Thyroid gland (tissue), 4 donors: ENCODE results near the gene WDR86. TPM values are rescaled to one million over a fixed set of nuclear protein-coding genes. Genes with fewer than 3 reads are reported as not detected.

ENCODE experiments used
- DNase-seq, 2 donors: peaks; one replicate each; pipeline ENCODE4 v3.0.0-alpha.2; 2019
- H3K27ac ChIP-seq, 3 donors: fragments of 200-600 bp; sonication (generic); 1 replicate in 2 of 3; 2 replicates in 1 of 3; pipeline ENCODE4 v1.5.1; 2016 to 2019; ENCODE audit warnings: mild to moderate bottlenecking in 1 of 3, moderate library complexity in 1 of 3
- H3K27me3 ChIP-seq: fragments of 200-600 bp; sonication (generic); one replicate; pipeline ENCODE4 v1.5.1; 2019
- H3K36me3 ChIP-seq, 2 donors: fragments of 200-600 bp; sonication (generic); one replicate each; pipeline ENCODE4 v1.5.1; 2016 to 2019
- H3K4me1 ChIP-seq, 2 donors: fragments of 200-600 bp; sonication (generic); one replicate each; pipeline ENCODE4 v1.5.1; 2017 to 2019
- H3K4me3 ChIP-seq, 3 donors: fragments of 200-600 bp; sonication (generic); replicated peaks in 1 of 3; 1 replicate in 2 of 3; 2 replicates in 1 of 3; pipeline ENCODE4 v1.5.1; 2016; ENCODE audit warnings: mild to moderate bottlenecking in 1 of 3
- H3K9me3 ChIP-seq: fragments of 200-600 bp; sonication (generic); one replicate; pipeline ENCODE4 v1.5.1; 2017
- POLR2A ChIP-seq, 2 donors: fragments of 450-650 bp; IDR thresholded peaks; one replicate each; pipeline ENCODE4 v1.6.1; 2017; ENCODE audit warnings: antibody characterized with exemption in 2 of 2, mild to moderate bottlenecking in 2 of 2, moderate library complexity in 1 of 2
- WGBS, 2 donors: methylation state at CpG; one replicate each; pipeline ENCODE4 v1.1.5; 2017; 5-methylcytosine and 5-hydroxymethylcytosine counted together
- intact Hi-C: fragments of 100-400 bp; cut with DNase I; formaldehyde crosslinking; loops from one replicate; pipeline ENCODE4 v1.15.1; 2023
- total RNA-seq, 4 donors: library from RNA; depleted of rRNA; stranded (reverse); fragments of >200 nt; gene quantifications; one replicate each; pipeline ENCODE4 v1.2.3, GENCODE V29; 2016
- TF ChIP-seq, protein P1 (sequence below), 6 experiments: fragments of 200-600 bp in 3 of 6; fragments of 450-650 bp in 3 of 6; sonication (generic) in 3 of 6; IDR thresholded peaks; one replicate each; pipeline ENCODE4 v1.5.1; 2016 to 2019; ENCODE audit warnings: antibody characterized with exemption in 6 of 6, mild to moderate bottlenecking in 2 of 6, inconsistent platforms in 1 of 6, moderate library complexity in 1 of 6

Gene WDR86
- total RNA-seq, 4 donors from 2014 or later, result 99.5 to 203 (median 142) TPM

DNA sequence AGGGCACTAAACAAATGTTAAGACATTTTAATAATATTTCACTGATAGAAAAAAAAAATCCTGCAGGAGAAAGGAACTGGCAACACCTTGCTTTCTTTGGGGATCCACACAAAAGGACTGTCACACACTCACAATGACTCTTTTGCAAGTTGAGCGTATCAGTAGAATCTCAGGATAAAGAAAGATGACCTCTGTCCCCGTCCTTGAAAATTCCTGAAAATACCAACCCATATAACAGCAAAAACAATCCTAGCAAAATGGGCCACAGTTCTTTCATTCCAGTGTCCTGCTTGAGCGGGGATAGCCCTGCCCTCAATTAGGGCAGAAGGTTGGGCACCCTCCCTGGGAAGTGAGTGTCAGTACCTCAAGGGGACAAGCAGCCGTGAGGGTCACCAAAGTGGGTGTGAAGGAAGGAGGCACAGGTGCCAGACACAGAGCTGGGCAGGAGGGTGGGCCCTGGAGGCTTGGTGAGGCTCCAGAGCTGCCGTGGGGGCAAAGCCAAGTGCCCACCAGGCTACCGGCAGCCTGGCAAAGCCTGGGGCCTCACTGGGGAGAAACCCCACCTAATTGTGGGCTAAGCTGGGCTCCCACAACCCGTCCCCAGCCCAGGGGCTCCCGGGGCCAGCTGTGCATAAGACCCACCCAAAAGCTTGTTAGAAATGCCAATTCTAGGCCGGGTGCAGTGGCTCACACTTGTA, 2.8 kb downstream of the WDR86 start:
- 69 to 83% methylated on average over 5 to 6 of the region's 9 CpGs for WGBS, 2 donors
- H3K36me3 ChIP-seq, result no peaks in the 10 kb centered on the region
- no peaks in the 10 kb centered on the region for H3K9me3 ChIP-seq
- H3K4me1 ChIP-seq, result peaks cover 29 to 48% of the 10 kb centered on the region in 2 donors
- peak overlapping the region in 2 of 3 donors; percentile 8 to 89 for H3K27ac ChIP-seq
- DNase-seq, result no peak
- H3K4me3 ChIP-seq, result no peak overlapping the region
- intact Hi-C loops, result loop anchor here (5.0 kb wide), 1 partner anchor 35 kb away; no protein-coding TSS in a partner anchor
- no peaks in the 10 kb centered on the region for H3K27me3 ChIP-seq
- TF ChIP-seq POLR2A (IDR thresholded peaks at IDR 0.05), result no peak
- TF ChIP-seq, protein P1, sequence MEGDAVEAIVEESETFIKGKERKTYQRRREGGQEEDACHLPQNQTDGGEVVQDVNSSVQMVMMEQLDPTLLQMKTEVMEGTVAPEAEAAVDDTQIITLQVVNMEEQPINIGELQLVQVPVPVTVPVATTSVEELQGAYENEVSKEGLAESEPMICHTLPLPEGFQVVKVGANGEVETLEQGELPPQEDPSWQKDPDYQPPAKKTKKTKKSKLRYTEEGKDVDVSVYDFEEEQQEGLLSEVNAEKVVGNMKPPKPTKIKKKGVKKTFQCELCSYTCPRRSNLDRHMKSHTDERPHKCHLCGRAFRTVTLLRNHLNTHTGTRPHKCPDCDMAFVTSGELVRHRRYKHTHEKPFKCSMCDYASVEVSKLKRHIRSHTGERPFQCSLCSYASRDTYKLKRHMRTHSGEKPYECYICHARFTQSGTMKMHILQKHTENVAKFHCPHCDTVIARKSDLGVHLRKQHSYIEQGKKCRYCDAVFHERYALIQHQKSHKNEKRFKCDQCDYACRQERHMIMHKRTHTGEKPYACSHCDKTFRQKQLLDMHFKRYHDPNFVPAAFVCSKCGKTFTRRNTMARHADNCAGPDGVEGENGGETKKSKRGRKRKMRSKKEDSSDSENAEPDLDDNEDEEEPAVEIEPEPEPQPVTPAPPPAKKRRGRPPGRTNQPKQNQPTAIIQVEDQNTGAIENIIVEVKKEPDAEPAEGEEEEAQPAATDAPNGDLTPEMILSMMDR (IDR thresholded peaks at IDR 0.05), result no peak

DNA sequence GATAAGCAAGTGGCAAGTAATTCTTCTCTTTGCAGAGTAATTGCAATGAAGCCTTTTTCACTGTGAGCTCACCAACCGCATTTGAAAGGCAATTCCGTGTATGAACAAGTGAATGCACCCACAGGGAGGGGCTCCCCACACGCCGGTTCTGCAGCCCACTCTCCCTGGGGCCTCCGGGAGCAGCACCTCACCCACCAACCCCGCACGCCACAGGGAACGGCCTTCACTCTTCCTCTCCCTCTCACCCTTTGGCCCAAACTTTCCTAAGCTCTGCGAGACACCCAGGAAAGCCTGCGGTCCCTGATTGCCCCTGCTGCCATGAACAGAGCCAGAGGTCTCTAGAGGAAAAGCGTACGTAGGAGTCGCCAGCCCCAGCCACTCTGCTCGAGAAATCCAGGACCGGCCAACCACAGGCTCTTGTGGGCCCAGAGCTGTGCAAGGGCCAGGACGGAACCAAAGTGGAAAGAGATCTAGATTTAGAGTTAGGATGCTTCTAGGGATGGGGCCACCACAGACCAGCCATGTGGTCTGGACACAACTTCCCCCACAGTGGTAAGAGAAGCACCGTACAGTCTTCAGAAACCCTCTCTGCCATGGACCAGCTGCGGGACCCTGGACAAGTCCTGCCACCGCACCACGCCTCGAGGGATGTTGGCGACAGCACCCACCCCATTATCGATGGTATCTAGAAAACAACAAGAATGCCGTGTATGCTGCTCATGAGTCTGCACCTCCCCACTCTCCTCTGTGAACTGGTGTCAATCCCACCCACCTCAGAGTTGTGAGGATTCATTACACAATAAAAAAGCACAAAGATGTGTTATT, 3.6 kb downstream of the WDR86 start:
- Histone ChIP-seq H3K4me3 (no peak overlapping the region), H3K27ac (no peak overlapping the region), H3K27me3 (no peaks in the 10 kb centered on the region), H3K4me1 (peaks cover 29 to 43% of the 10 kb centered on the region in 2 donors), H3K36me3 (no peaks in the 10 kb centered on the region), H3K9me3 (no peaks in the 10 kb centered on the region)
- WGBS, 2 donors, result 92 to 96% methylated on average over 24 of the region's 24 CpGs
- DNase-seq, result no peak
- no peak for TF ChIP-seq POLR2A (IDR thresholded peaks at IDR 0.05)
- TF ChIP-seq, protein P1 (IDR thresholded peaks at IDR 0.05), result no peak
- intact Hi-C loops, result loop anchor here (5.0 kb wide), 1 partner anchor 34 kb away; no protein-coding TSS in a partner anchor

DNA sequence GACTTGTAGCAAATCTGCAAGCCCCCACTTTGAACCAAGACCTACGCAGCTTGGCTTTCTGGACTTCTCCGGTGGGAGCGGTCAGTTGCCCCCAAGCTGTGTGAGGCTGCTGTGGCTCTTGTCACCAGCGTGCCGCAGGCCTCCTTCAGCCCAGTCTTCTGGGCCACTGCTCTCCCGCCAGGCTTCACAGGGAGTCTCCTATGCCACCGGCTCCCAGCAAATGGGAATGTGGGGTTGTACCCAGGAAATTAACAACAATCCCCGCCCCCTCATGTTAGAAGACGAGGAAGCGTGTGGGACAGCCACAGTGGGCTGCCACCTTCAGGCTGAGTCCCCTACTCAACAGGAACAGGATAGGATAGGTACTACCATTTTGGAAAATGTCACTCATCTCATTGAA, 4.2 kb downstream of the WDR86 start:
- Histone ChIP-seq H3K27ac (no peak overlapping the region), H3K4me3 (no peak overlapping the region), H3K4me1 (peaks cover 26 to 36% of the 10 kb centered on the region in 2 donors), H3K9me3 (no peaks in the 10 kb centered on the region), H3K27me3 (no peaks in the 10 kb centered on the region), H3K36me3 (no peaks in the 10 kb centered on the region)
- TF ChIP-seq, protein P1 (IDR thresholded peaks at IDR 0.05), result no peak
- no peak for TF ChIP-seq POLR2A (IDR thresholded peaks at IDR 0.05)
- DNase-seq, result no peak
- intact Hi-C loops, result loop anchor here (5.0 kb wide), 1 partner anchor 33 kb away; no protein-coding TSS in a partner anchor
- WGBS, 2 donors, result 97 to 99% methylated on average over 4 to 7 of the region's 10 CpGs

DNA sequence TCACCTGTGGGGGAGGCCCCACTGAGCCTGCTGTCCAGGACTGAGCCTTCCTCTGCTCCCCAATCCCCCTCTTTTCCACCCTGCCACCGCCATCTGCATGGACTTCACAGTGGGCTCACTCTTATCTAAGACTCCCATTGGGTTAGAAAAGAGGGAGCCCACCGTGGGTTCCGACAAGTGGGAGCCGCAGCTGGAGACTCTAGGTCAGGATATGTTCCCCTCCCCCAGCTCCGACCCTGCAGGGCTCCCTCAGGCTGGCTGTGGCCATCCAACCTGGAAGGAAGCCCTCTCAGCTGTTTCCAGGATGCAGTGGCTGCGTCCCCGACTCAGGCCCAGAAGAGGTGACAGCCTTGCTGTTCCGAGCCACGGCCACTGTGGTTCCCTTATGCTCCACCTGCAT, 4.8 kb downstream of the WDR86 start:
- intact Hi-C loops, result loop anchor here (5.0 kb wide), 1 partner anchor 33 kb away; no protein-coding TSS in a partner anchor
- WGBS, 2 donors, result 78 to 81% methylated on average over 5 to 9 of the region's 9 CpGs
- no peaks in the 10 kb centered on the region for H3K9me3 ChIP-seq
- peak overlapping the region in 2 of 3 donors; percentile 46 to 60 for H3K27ac ChIP-seq
- H3K4me1 ChIP-seq, result peaks cover 26 to 33% of the 10 kb centered on the region in 2 donors
- no peak for DNase-seq
- H3K36me3 ChIP-seq, result no peaks in the 10 kb centered on the region
- H3K27me3 ChIP-seq, result no peaks in the 10 kb centered on the region
- H3K4me3 ChIP-seq, result no peak overlapping the region
- TF ChIP-seq, protein P1 (IDR thresholded peaks at IDR 0.05), result no peak
- no peak for TF ChIP-seq POLR2A (IDR thresholded peaks at IDR 0.05)
